ENCODE data around the gene SDHB.

DNA sequence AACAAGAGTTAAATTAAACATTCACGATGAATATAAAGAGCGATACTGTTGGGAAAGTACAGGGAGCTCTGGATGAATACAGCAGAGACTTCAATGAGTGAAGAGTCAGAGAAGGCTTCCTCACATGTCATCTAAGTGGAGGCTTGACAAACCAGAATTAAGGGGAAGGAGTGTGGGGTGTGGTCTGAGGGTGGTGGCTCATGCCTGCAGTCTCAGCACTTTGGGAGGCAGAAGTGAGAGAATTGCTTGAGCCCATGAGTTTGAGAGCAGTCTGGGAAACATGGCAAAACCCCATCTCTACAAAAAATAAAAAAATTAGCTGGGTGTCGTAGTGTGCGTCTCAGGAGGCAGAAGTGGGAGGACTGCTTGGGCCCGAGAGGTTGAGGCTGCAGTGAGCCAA, 8.7 kb downstream of the SDHB start:
- TF ChIP-seq, protein P1, sequence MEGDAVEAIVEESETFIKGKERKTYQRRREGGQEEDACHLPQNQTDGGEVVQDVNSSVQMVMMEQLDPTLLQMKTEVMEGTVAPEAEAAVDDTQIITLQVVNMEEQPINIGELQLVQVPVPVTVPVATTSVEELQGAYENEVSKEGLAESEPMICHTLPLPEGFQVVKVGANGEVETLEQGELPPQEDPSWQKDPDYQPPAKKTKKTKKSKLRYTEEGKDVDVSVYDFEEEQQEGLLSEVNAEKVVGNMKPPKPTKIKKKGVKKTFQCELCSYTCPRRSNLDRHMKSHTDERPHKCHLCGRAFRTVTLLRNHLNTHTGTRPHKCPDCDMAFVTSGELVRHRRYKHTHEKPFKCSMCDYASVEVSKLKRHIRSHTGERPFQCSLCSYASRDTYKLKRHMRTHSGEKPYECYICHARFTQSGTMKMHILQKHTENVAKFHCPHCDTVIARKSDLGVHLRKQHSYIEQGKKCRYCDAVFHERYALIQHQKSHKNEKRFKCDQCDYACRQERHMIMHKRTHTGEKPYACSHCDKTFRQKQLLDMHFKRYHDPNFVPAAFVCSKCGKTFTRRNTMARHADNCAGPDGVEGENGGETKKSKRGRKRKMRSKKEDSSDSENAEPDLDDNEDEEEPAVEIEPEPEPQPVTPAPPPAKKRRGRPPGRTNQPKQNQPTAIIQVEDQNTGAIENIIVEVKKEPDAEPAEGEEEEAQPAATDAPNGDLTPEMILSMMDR (IDR thresholded peaks at IDR 0.05): no peak
- TF ChIP-seq EZH2 (IDR thresholded peaks at IDR 0.05; ENCODE audit: borderline replicate concordance, insufficient read depth, low read depth, low read length, poor library complexity, severe bottlenecking): no peak

Data from B cell (primary cell).